SK-N-MC (cell line): ENCODE results near the gene SHISA7.

Experiments used
- EZH2 ChIP-seq: fragments of 200-600 bp; sonication (generic); IDR thresholded peaks from one replicate; pipeline ENCODE4 v1.6.1; 2017; ENCODE audit warnings: antibody characterized with exemption
- FOXP2 ChIP-seq: optimal IDR thresholded peaks from 2 replicates; pipeline ENCODE3; 2011; ENCODE audit warnings: mild to moderate bottlenecking, moderate library complexity; ENCODE audit not compliant: insufficient read depth; ENCODE audit errors: extremely low read length, control extremely low read depth
- POLR2AphosphoS5 ChIP-seq: IDR thresholded peaks from 2 replicates; pipeline ENCODE4 v1.6.1; 2012; ENCODE audit warnings: mild to moderate bottlenecking, low read depth, low read length, borderline replicate concordance

GRCh38 chr19:55384131-55384919 lies 58.8 kb downstream of the SHISA7 start, which contains the start of gene TMEM238:
- no peak for TF ChIP-seq EZH2
- TF ChIP-seq POLR2AphosphoS5: no peak
- no peak for TF ChIP-seq FOXP2
